GM12864 (cell line): ENCODE results near the gene HCK.

Source experiments
- DNase-seq: peaks from one replicate; pipeline ENCODE4 v3.0.0-alpha.2; 2011; ENCODE audit warnings: low read depth
- H3K4me3 ChIP-seq: 2 replicates; pipeline ENCODE4 v1.5.1; 2011; ENCODE audit warnings: mild to moderate bottlenecking, low read depth, low read length, control low read depth
- CTCF ChIP-seq: IDR thresholded peaks from 2 replicates; pipeline ENCODE4 v1.5.1; 2011; ENCODE audit warnings: low read depth, mild to moderate bottlenecking, moderate library complexity, low read length, control low read depth, inconsistent platforms; ENCODE audit errors: missing control alignments

Gene HCK

GRCh38 chr20:32018269-32019155 is 33.5 kb upstream of the HCK start:
- peak overlapping the region; percentile 60 for H3K4me3 ChIP-seq
- TF ChIP-seq CTCF = peak; percentile 6
- DNase-seq = no peak

GRCh38 chr20:32019156-32019510 is 32.9 kb upstream of the HCK start:
- DNase-seq = no peak
- TF ChIP-seq CTCF = no peak
- no peak overlapping the region; the same call in 1 of the 2 replicates for H3K4me3 ChIP-seq

GRCh38 chr20:32019563-32020463 is 32.2 kb upstream of the HCK start:
- TF ChIP-seq CTCF = no peak
- DNase-seq = no peak
- no peak overlapping the region for H3K4me3 ChIP-seq

- TF ChIP-seq CTCF = no peak
- no peak for DNase-seq
- H3K4me3 ChIP-seq = no peak overlapping the region
These were observed 31.0 kb upstream of the HCK start for GRCh38 chr20:32021091-32021490.

DNA sequence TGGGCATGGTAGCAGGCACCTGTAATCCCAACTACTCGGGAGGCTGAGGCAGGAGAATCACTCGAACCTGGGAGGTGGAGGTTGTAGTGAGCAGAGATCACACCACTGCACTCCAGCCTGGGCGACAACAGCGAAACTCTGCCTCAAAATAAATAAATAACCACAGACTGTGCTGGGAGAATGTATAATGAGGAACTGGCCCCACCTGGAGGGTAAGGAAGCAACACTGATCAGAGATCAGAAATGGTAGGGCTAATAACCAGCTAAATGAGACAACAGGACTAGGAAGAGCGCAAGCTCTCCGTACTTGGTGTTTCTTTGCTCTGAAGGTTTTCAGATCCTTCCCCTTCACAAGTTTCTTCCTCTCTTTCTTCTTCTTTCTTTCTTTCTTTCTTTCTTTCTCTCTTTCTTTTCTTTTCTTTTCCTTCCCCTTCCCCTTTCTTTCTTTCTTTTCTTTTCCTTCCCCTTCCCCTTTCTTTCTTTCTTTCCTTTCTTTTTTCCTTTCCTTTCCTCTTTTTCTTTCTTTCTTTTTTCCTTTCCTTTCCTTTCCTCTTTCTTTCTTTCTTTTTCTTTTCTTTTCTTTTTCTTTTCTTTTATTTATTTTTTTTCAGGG is 27.3 kb upstream of the HCK start:
- no peak overlapping the region for H3K4me3 ChIP-seq
- no peak for DNase-seq
- TF ChIP-seq CTCF = peak; percentile 1

DNA sequence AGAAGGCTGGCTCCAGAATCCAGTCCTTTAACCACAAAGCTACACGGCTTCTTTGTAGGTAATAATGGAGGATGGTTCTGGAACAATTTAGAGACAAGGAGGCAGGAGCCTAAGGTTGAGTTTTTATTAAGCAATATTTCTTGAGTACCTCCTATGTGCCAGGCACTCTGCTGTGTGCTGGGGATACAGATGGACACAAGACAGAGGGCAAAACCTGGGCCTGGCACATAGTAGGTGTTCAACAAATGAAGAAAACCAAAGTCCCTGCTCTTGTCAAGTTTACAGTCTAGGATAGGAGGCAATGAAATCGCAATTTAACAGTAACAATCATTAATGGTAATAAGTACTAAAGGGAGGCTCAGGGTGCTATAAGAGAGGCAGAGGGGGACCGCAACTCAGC is 24.4 kb upstream of the HCK start:
- TF ChIP-seq CTCF = no peak
- DNase-seq = no peak

More for the DNA sequence above, 24.4 kb upstream of the HCK start:
- no peak overlapping the region for H3K4me3 ChIP-seq
